WI38 (cell line): Measurements from ENCODE around the gene TCF19.
"Not testable (repeated sequence)": the region's sequence is repeated elsewhere in the genome, so short reads cannot be mapped to it uniquely, and the experiment has no call there.

ENCODE experiments used
- H3K4me3 ChIP-seq: 2 replicates; pipeline ENCODE4 v1.5.1; 2011; ENCODE audit warnings: low read depth, mild to moderate bottlenecking, control low read depth, low read length
- CTCF ChIP-seq: IDR thresholded peaks from 2 replicates; pipeline ENCODE4 v1.5.1; 2012; ENCODE audit warnings: low read depth, mild to moderate bottlenecking, control low read depth, low read length

TCF19 gene

GRCh38 chr6:31163922-31164321, 5.5 kb downstream of the TCF19 start:
- no peak for TF ChIP-seq CTCF
- no peak overlapping the region for H3K4me3 ChIP-seq

GRCh38 chr6:31164475-31165063, 6.2 kb downstream of the TCF19 start:
- not testable (repeated sequence) for H3K4me3 ChIP-seq

- H3K4me3 ChIP-seq, result not testable (repeated sequence)
Measured at GRCh38 chr6:31165064-31165832, 6.9 kb downstream of the TCF19 start.

- H3K4me3 ChIP-seq, result no peak overlapping the region
- TF ChIP-seq CTCF, result no peak
Measured at GRCh38 chr6:31165986-31166385, 7.6 kb downstream of the TCF19 start.

- no peak for TF ChIP-seq CTCF
- no peak overlapping the region for H3K4me3 ChIP-seq
Measured at GRCh38 chr6:31168606-31169005, 10.2 kb downstream of the TCF19 start.

- no peak for TF ChIP-seq CTCF
- no peak overlapping the region for H3K4me3 ChIP-seq
Measured at GRCh38 chr6:31169123-31169857, 10.9 kb downstream of the TCF19 start.

- H3K4me3 ChIP-seq, result not testable (repeated sequence)
Measured at GRCh38 chr6:31169858-31170599, 11.6 kb downstream of the TCF19 start.

GRCh38 chr6:31170600-31170881, 12.2 kb downstream of the TCF19 start, which contains the start of gene POU5F1:
Gene POU5F1, minus strand, starts transcription at chr6:31170682. Its CDS starts 62 bp downstream, at chr6:31170620.
- H3K4me3 ChIP-seq, result no peak within 1 kb of the TSS
- no peak for TF ChIP-seq CTCF
